GM18858 (cell line): Measurements from ENCODE around the gene ACCS.

Experiments
- ATAC-seq: cut with Tn5 transposase; IDR thresholded peaks from one replicate; pipeline ENCODE4 v1.9.1; 2021; ENCODE audit not compliant: unreplicated experiment

Gene ACCS

DNA sequence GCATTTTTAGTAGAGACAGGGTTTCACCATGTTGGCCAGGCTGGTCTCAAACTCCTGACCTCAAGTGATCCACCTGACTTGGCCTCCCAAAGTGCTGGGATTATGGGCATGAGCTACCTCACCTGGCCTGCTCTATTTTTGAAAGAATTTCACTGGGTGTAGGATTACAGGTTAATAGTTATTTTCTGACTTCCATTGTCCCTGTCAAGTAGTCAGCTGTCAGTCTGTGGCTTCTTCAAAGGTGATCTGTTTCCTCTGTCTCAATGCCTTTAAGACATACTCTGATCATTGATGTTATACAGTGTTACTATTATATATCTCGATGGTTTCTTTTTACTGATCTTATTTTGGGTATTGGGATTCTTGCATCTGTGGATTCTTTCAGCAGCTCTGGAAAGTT, 19.3 kb downstream of the ACCS start:
- ATAC-seq: no peak

DNA sequence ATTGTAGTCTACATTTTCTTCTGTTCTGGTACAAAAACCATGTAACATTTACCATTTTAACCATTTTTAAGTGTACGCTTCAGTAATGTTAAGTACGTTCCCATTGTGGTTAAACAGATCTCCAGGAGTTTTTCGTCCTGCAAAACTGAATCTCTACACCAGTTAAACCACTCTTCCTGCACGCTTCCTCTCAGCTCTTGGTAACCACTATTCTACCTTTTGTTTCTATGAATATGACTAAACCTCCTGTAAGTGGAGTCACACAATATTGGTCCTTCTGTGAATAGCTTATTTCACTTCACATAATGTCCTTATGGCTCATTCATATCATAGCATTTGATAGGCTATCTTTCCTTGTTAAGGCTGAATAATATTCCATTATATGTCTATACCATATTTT, 22.3 kb downstream of the ACCS start:
- no peak for ATAC-seq

GRCh38 chr11:44088871-44089270, 22.8 kb downstream of the ACCS start:
- no peak for ATAC-seq

GRCh38 chr11:44090539-44090938, 24.5 kb downstream of the ACCS start:
- ATAC-seq: no peak

- peak; percentile 42 for ATAC-seq
These were observed 28.3 kb downstream of the ACCS start for GRCh38 chr11:44094260-44094868.

DNA sequence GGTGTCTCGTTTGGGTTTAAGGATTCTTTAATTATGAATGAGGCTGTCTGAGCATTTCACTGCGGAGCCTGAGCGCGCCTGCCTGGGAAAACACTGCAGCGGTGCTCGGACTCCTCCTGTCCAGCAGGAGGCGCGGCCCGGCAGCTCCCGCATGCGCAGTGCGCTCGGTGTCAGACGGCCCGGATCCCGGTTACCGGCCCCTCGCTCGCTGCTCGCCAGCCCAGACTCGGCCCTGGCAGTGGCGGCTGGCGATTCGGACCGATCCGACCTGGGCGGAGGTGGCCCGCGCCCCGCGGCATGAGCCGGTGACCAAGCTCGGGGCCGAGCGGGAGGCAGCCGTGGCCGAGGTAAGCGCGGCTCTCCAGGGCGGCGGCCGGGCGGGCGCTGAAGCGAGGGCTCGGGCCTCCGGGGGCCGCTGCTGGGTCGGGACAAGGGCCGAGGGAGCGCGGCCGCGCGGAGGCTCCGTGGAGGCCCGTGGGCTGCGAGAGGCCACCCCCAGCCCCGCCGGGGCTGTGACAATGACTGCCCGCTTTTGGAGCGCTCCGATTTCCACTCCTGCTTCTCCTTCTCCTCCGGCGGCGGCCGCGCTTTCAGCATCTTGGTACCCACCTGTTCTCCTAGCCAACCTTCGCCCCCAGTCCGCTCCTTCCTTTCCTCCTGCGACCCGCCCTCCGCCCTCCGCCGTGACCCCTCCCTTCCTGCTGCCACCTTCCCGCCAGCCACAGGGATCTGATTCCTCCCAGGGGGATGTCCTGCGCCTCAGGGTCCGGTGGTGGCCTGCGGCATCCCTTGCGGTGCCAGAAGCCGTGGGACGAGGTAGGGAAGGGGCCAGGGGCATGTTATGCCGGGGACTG, 29.7 kb downstream of the ACCS start, which contains the start of gene EXT2:
Gene EXT2, plus strand, starts transcription at position 173 of the 854 bp plus-strand sequence. CDS start 12,035 bp downstream, outside the sequence.
- ATAC-seq: peak; percentile 85

GRCh38 chr11:44096360-44097185, 30.5 kb downstream of the ACCS start:
- no peak for ATAC-seq

DNA sequence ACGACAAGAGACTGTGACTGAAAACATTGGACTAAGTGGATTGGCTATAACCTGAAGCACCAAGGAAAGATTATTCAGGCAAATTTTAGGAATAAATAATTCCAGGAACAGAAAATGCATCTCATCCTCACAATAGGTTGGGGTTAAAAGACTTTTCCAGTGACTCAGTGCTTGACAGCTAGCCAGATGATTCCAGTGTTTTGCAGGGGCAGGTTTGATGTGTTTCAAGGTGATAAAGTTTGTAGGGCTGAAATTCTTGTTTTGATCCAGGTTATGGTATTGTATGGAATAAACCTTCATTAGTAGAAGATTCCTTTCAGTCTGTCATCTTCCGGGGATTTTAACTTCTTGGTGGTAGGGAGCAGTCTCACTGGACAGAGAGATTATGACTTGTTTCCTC, 31.8 kb downstream of the ACCS start:
- no peak for ATAC-seq

GRCh38 chr11:44101098-44101497, 35.0 kb downstream of the ACCS start:
- ATAC-seq: no peak

GRCh38 chr11:44104481-44105294, 38.6 kb downstream of the ACCS start:
- ATAC-seq: no peak

DNA sequence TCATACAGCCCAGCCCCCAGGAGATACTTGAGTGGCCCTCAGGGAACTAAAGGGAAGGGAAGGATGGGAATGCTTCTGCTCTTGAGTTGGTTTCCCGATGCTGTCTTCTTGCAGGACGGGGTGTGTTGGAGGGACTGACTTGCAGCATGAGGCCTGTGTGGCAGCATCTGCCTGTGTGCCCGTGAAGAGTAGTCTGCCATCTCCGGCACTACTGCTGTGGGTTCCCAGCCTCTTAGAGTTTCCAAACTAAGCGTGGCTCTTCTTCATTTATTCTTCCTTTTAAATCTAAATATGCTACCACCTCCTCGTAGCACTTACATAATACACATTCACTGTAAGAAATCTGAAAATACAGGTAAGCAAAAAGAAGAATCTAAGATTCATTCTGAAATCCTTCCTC, 42.2 kb downstream of the ACCS start:
- ATAC-seq: no peak

DNA sequence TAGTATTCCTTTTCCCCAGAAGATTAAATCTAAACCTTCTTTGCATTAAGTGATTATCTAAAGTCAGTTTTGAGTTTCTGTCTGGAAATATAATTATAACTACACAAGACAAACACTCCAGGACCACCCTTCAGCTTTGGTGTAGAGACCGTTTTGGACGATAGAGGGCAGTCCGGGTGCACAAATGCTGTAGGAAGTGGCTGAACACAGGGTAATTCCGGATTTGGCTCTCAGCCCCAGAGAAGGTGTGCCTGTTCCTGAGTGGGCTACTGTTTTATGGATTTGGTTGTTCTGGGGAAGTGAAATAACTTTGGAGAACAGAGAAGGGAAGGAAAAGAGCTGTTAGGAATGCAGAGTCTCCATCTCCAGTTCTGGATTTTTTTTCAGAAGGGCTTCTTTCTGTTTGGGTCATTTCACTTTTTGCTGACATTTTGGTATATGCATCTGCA, 44.2 kb downstream of the ACCS start:
- ATAC-seq: peak; percentile 90

DNA sequence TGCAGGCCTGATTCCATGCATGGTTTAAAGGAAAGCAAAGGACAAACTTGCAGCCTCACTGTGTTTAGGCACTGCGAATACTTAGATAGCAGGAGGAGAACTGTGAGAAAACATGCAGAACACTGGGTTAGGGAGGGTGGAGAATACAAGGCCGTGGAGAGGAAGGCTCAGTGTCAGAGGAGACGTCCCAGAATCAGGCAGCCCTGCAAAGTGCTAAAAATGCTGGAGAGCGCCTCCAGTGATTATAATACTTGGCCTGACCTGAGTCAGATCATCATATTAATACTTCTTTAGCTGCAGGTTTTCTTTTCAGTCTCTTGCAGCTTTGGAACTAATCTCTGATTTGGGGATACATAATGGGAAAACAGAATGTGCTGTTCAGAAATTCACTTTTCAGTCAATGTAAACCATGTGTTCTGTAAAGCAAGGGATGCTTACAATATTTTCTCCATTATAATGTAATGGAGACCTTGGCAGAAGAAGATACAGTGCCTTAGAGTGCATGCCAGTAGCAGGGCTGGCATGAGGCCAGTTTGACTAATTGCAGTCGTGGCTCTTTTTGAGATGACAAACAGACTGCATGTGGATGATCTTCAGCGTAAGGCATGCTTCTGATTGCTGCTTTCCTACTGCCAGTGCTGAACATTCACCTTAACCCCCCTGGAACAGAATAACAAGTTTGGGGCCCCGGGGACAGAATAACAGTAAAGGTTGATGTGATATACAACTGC, 46.2 kb downstream of the ACCS start:
- ATAC-seq: no peak

- ATAC-seq: no peak
These were observed 46.9 kb downstream of the ACCS start for GRCh38 chr11:44113018-44113417.

DNA sequence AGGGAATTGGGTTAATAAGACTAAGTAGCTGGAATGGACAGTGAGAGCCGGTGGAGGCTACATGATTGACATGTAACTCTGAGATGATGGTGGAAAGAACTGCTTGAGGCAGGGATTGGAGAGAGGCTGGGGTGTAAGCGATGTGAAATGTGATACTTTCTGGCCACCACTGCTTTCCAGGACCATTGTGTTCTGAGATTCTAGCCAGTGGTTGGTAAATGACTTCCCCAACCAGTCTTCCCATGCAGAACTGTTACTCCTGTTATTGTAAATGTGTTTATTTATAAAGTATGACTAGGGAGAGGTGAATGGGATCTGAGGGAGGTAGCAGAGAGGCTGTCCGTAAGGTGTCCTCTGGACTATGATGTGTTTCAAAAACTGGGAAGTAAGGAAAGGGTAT, 47.5 kb downstream of the ACCS start:
- no peak for ATAC-seq

DNA sequence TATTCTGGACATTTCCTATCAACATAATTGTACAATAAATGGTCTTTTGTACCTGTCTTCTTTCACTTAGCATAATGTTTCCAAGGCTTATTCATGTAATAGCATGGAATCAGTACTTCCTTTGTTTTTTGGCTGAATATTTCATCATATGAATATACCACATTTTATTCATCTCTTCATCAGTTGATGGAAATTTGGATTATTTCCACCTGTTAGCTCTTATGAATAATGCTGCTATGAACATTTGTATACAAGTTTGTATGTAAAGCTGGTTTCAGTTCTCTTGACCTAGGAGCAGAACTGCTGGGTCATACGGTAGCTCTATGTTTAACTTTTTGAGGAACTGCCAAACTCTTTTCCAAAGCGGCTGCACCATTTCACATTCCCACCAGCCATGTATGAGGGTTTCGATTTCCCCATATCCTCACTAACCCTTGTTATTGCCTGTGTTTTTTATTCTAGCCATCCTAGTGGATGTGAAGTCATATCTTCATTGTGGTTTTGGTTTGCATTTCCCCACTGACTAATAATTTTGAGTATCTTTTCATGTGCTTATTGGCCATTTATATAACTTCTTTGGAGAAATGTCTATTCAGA, 50.3 kb downstream of the ACCS start:
- no peak for ATAC-seq

- ATAC-seq: no peak
These were observed 54.1 kb downstream of the ACCS start for GRCh38 chr11:44120169-44120568.

- no peak for ATAC-seq
These were observed 59.5 kb downstream of the ACCS start for GRCh38 chr11:44125598-44125997.

DNA sequence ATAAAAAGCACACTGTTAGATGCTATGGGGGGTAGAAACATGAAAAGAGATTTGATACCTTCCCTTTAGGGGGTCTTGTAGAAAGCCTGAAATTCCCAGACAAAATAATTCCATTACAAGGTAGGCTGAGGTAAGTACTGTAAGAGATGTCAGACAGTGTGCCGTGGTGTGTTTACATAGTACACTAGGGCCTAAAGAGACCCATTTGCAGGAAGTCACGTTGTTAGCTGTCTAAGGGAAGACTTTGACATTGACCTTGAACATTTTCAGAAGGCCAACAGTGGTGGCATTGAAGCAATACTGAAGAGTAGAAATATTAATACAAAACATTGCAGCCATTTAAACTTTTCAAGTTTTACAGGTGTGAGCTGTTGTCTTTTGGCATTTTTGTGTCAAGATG, 60.2 kb downstream of the ACCS start:
- ATAC-seq: no peak

- ATAC-seq: no peak
These were observed 61.1 kb downstream of the ACCS start for GRCh38 chr11:44127130-44127529.
